Vein endothelial cell (primary cell): ENCODE results near the gene ZNF681. TPM values are rescaled to one million over a fixed set of nuclear protein-coding genes. Genes with fewer than 3 reads are reported as not detected.

Source experiments
- total RNA-seq: library from RNA; depleted of rRNA; stranded (reverse); fragments of >200 nt; gene quantifications from 2 replicates; pipeline ENCODE4 v1.2.3, GENCODE V29; 2012

Gene ZNF681
- total RNA-seq = 1.3 and 1.4 TPM in 2 replicates

GRCh38 chr19:23758187-23759074 is at the start of gene ZNF681:
Gene ZNF681 (minus strand): TSS chr19:23758891. CDS start chr19:23758749, 142 bp downstream.

Other genes starting within 250 kb of the ZNF681 start
- gene ZNF675, start 71.7 kb downstream of the ZNF681 start, total RNA-seq = 5.6 and 9.5 TPM in 2 replicates
- gene ZNF726, start 156.0 kb upstream of the ZNF681 start, total RNA-seq = 1.6 and 3.6 TPM in 2 replicates